Anterior cingulate cortex (tissue), 58 donors: ENCODE data around the gene PDHB.

ENCODE experiments used
- DNase-seq, 58 donors: peaks; one replicate each; lab custom pipeline; 2025; lab: John Stamatoyannopoulos, UW

The PDHB gene

GRCh38 chr3:58411036-58411435, 22.6 kb downstream of the PDHB start:
- no peak for DNase-seq

GRCh38 chr3:58409663-58410062, 24.0 kb downstream of the PDHB start:
- DNase-seq, result no peak

- DNase-seq, result no peak
These were observed 24.7 kb downstream of the PDHB start for GRCh38 chr3:58408906-58409305.

GRCh38 chr3:58404396-58404795, 29.2 kb downstream of the PDHB start:
- no peak for DNase-seq

- no peak for DNase-seq
These were observed 30.0 kb downstream of the PDHB start for GRCh38 chr3:58403513-58404109.

GRCh38 chr3:58398669-58399333, 34.8 kb downstream of the PDHB start:
- DNase-seq, result peak in 22 of 58 donors; percentile 5 to 70 (median 28)

GRCh38 chr3:58394339-58394738, 39.3 kb downstream of the PDHB start:
- no peak for DNase-seq

DNA sequence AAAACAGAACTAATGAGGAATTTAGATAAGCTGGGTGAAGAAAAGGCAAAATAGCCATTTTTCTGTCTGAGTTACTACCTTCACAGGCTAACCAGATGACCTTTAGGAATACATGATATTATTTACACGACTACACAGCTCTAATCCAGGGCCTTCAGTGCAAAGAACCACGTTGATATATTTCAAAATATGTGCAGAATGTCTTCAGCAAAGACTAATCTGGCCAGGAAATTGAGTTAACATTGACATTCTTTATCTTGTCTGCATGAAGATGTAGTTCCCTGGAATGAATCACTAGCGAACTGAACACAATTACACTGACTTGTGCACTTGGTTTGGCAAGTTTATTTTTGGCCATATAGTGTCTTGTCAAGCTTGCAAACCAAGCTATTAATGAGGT, 41.5 kb downstream of the PDHB start:
- no peak for DNase-seq

DNA sequence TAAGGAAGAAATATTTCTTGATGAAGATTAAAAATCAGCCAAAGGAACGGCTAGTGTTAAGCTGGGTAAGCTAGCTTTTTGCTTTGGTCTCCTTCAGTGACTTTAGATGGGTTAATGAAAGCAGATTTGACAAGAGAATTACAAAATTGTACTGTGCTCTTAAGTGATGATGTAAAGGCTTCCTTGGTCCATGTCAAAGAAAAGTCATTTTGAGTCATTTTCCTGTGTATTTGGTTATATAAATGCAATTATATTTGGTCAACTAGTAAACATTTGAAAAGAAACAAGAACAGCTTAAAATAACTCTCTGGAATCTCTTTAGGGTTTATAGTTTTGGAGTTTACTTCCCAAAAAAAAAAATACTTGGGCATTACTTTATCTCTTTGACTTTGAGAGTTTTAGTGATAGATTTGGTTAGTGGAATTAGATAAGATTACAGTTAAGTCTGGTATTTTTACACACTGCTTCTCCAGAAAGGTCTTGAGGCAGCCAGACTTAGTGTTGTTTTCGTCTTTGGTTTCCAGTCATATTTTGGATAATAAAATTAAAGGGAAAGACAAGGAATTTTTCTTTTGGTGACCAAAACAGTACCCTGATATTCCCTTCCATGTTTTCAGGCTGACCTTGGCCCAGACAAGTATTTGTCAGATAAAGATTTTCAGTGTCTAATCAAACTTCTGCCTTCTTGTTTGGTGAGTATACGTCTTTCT, 42.3 kb downstream of the PDHB start:
- no peak for DNase-seq

DNA sequence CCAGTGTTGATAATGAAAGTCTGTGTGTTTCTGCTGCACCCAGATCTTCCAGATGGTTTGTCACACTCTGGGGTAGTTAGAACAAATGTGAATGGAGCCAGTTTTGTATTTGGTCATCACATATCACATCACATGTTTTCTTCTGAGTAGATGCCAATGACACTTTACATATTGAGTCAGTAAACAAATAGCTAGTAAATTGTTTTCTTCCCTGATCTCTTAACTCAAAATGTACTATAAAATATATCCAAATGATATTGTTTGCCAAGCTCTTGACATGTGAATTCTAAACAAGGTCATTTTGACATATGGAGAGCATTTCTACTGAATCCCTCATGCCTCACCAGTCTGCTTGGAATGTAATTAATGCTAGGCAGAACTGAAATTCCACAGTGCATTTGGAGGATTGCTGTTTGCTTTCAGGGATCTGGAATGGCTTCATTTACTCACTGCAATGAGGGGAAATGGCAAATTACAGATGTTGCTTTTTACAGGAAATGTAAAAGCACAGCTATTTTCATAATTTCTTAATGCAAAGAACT, 45.0 kb downstream of the PDHB start:
- peak in 8 of 58 donors; percentile 7 to 69 (median 26) for DNase-seq

DNA sequence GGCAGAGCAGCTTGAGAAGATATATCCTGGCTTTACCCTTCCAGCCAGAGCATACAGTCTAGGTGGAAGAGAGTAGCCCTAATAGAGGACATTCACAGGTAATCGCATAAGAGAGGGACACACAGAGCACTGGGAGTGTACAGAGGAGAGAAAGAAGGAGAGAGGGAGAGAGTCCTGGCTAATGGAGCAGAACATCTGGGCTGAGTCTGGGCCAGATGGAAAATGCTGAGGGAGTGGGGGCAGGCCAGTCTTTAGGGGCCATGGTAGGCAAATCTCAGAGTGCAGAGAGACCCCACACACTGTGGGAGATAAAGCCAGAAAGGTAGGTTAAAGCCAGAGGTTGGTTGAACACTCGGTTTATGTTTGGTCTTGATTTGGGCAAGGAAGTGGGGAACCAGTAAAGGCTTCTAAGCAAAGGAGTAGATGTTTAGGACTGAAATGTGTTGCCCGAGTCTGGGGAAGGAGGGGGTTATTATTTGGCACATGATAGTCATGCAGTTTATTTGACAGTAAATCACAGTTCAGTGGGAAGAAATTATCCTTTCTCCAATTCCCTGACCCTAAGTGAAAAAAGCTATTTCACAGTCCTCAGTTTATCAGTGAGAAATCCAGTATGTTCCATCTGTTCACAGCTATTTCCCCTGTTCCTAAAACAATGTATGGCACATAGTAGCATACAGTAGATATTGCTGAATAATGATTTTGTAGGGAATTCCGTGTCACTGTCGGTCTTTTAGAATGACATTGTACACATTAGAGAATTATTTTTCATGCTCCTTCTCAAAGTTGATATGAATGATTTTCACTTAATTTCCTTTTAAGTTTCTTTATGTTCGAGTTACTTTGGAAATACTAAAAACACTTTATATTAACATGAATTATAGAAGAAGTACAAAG, 45.7 kb downstream of the PDHB start:
- no peak for DNase-seq

DNA sequence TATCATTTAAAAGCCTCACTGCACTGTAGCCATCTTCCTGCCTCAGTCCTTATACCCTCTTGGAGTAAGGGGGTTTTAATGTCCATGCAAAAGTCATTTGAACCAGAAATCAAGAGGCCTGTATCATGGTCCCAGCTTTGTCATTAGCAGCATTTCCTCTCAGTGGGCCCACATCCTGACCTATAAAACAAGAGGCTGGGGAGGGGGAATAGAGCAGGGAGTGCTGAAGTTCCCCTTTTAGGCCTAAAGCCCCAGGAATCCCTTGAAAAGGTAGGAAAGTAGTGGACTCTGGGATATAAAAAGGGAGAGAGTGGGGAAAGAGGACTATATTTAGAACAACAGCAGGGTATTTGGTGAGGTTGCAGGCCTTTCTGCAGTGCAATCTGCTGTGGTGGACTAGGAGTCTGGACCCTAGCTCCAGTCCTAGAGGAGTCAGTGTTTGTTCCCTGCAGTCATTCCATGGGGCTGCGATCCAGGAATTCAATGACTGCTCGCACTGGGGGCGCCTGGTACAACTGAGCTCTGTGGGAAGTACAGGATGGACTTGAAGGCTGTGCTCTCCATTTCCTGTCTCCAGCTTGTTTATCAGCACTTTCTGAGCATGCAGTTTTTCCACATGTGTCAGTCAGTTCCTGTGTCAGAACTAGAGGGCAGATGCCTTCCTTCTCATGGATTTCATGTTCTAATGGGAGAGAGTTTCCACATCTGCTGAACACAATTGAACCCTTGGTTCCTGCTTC, 46.8 kb downstream of the PDHB start:
- peak in 48 of 58 donors; percentile 5 to 93 (median 57) for DNase-seq

GRCh38 chr3:58384381-58385090, 49.1 kb downstream of the PDHB start:
- DNase-seq, result no peak

- DNase-seq, result peak in 6 of 58 donors; percentile 4 to 42 (median 22)
These were observed 49.7 kb downstream of the PDHB start for GRCh38 chr3:58383904-58384303.

- no peak for DNase-seq
These were observed 50.2 kb downstream of the PDHB start for GRCh38 chr3:58383476-58383875.

- no peak for DNase-seq
These were observed 54.1 kb downstream of the PDHB start for GRCh38 chr3:58379351-58380073.

DNA sequence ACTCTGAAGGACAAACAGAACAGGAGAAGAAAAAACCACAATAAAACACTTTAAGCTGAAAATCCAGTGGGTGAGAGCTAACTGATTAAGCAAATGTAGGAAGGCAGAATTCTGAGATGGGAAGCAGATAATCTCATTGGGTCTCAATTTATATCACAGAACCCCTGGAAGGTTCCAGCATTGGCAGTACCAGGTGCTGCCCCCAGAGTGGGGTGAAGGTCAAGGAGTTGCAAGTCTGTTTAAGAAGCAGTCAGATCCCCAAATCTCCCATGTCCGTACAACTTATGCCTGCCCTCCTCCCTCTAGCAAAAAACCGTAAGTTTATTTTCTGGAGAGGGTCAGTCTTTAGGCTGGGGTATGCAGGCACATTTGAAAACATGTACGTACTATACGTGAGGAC, 55.9 kb downstream of the PDHB start:
- no peak for DNase-seq
